H1 (cell line): ENCODE results near the gene PEPD. TPM values are rescaled to one million over a fixed set of nuclear protein-coding genes. Genes with fewer than 3 reads are reported as not detected.

Experiments
- CTCF ChIA-PET: fragments of 300-600 bp; sonication (Branson Sonifier 250); formaldehyde crosslinking; loops from one replicate; lab custom pipeline; 2021; ENCODE audit not compliant: partially characterized antibody; lab: Charles Lee
- POLR2A ChIA-PET: fragments of 300-600 bp; sonication (Branson Sonifier 250); formaldehyde crosslinking; loops from one replicate; lab custom pipeline; 2021; ENCODE audit warnings: inconsistent platforms; ENCODE audit not compliant: partially characterized antibody; lab: Charles Lee
- DNase-seq, 2 experiments: peaks; one replicate each; pipeline versions ENCODE4 v3.0.0 to v3.0.0-alpha.2; 2010 to 2022; ENCODE audit warnings: low spot score in 2 of 2, low read depth in 1 of 2, mixed read lengths in 1 of 2
- FAIRE-seq: peaks from 2 replicates; lab custom pipeline; 2011; peaks lifted over from hg19 to GRCh38; lab: Jason Lieb, UNC
- H2AFZ ChIP-seq: 2 replicates; pipeline ENCODE4 v1.8.1; 2012; ENCODE audit warnings: low read length, inconsistent platforms
- H2AK5ac ChIP-seq: 2 replicates; pipeline ENCODE4 v1.6.1; 2013; ENCODE audit warnings: low read depth, low read length
- H2BK120ac ChIP-seq: replicated peaks from 2 replicates; pipeline ENCODE3; 2013; ENCODE audit warnings: low read depth, low read length, inconsistent platforms
- H2BK12ac ChIP-seq: 2 replicates; pipeline ENCODE4 v1.6.1; 2013; ENCODE audit warnings: low read depth, low read length
- H2BK15ac ChIP-seq: 2 replicates; pipeline ENCODE4 v1.6.1; 2013; ENCODE audit warnings: low read length
- H2BK20ac ChIP-seq: 2 replicates; pipeline ENCODE4 v1.6.1; 2013; ENCODE audit warnings: low read length
- H2BK5ac ChIP-seq: 2 replicates; pipeline ENCODE4 v1.6.1; 2013; ENCODE audit warnings: low read depth, low read length
- H3K14ac ChIP-seq: 2 replicates; pipeline ENCODE4 v1.6.1; 2013; ENCODE audit warnings: inconsistent platforms; ENCODE audit not compliant: insufficient read length
- H3K18ac ChIP-seq: 2 replicates; pipeline ENCODE4 v1.6.1; 2013; ENCODE audit warnings: low read length; ENCODE audit errors: extremely low read depth
- H3K23ac ChIP-seq: 2 replicates; pipeline ENCODE4 v1.6.1; 2013; ENCODE audit warnings: inconsistent platforms; ENCODE audit not compliant: insufficient read length
- H3K23me2 ChIP-seq: 2 replicates; pipeline ENCODE4 v1.6.1; 2013; ENCODE audit warnings: low read depth, low read length
- H3K27ac ChIP-seq: 2 replicates; pipeline ENCODE4 v1.6.1; 2011; ENCODE audit warnings: low read depth, low read length, inconsistent platforms
- H3K27me3 ChIP-seq, 4 experiments: replicated peaks in 1 of 4; 1 replicate in 1 of 4; 2 replicates in 3 of 4; pipeline versions ENCODE4 v1.6.1 to v1.8.1; 2011 to 2013; ENCODE audit warnings: low read length in 3 of 4, mild to moderate bottlenecking in 3 of 4, inconsistent platforms in 2 of 4, mixed read lengths in 2 of 4, moderate library complexity in 1 of 4; ENCODE audit not compliant: control insufficient read depth in 3 of 4, insufficient read depth in 3 of 4; ENCODE audit errors: extremely low read depth in 1 of 4
- H3K36me3 ChIP-seq, 4 experiments: 2 replicates each; pipeline versions ENCODE4 v1.6.1 to v1.8.1; 2011 to 2013; ENCODE audit warnings: mild to moderate bottlenecking in 4 of 4, low read length in 3 of 4, moderate library complexity in 2 of 4, control low read depth in 1 of 4, inconsistent platforms in 1 of 4; ENCODE audit not compliant: insufficient read depth in 4 of 4, control insufficient read depth in 2 of 4
- H3K4ac ChIP-seq: replicated peaks from 2 replicates; pipeline ENCODE3; 2013; ENCODE audit warnings: low read length, low read depth, mixed read lengths, inconsistent platforms; ENCODE audit not compliant: insufficient read length
- H3K4me1 ChIP-seq, 4 experiments: replicated peaks in 1 of 4; 1 replicate in 1 of 4; 2 replicates in 3 of 4; pipeline versions ENCODE4 v1.6.1 to v1.8.1; 2011 to 2013; ENCODE audit warnings: low read length in 3 of 4, inconsistent platforms in 2 of 4, mixed read lengths in 1 of 4; ENCODE audit not compliant: insufficient read depth in 4 of 4, control insufficient read depth in 3 of 4
- H3K4me2 ChIP-seq, 2 experiments: 2 replicates each; pipeline versions ENCODE4 v1.6.1 to v1.8.1; 2011 to 2013; ENCODE audit warnings: low read depth in 2 of 2, low read length in 2 of 2, control low read depth in 1 of 2, inconsistent platforms in 1 of 2, mild to moderate bottlenecking in 1 of 2; ENCODE audit not compliant: insufficient read depth in 1 of 2
- H3K4me3 ChIP-seq, 4 experiments: fragments of 200-600, 300-600 bp in 1 of 4; sonication (generic), shearing (Covaris generic), sonication (Bioruptor Twin) in 1 of 4; 2 replicates each; pipeline versions ENCODE4 v1.5.1 to v1.8.1; 2011 to 2016; ENCODE audit warnings: low read length in 4 of 4, low read depth in 3 of 4, control low read depth in 2 of 4, inconsistent platforms in 2 of 4, mild to moderate bottlenecking in 2 of 4, mixed read lengths in 1 of 4, moderate library complexity in 1 of 4; ENCODE audit not compliant: insufficient read depth in 2 of 4; ENCODE audit errors: extremely low read depth in 1 of 4
- H3K56ac ChIP-seq: replicated peaks from 2 replicates; pipeline ENCODE3; 2013; ENCODE audit warnings: low read depth, mild to moderate bottlenecking, mixed read lengths, low read length, inconsistent platforms; ENCODE audit not compliant: insufficient read length
- H3K79me1 ChIP-seq: 2 replicates; pipeline ENCODE4 v1.6.1; 2013; ENCODE audit warnings: low read depth, low read length, control low read depth
- H3K79me2 ChIP-seq, 2 experiments: 2 replicates each; pipeline versions ENCODE4 v1.6.1 to v1.8.1; 2012 to 2013; ENCODE audit warnings: low read length in 2 of 2, mild to moderate bottlenecking in 2 of 2, inconsistent platforms in 1 of 2; ENCODE audit not compliant: insufficient read depth in 2 of 2, control insufficient read depth in 1 of 2
- H3K9ac ChIP-seq, 4 experiments: replicated peaks in 1 of 4; 1 replicate in 1 of 4; 2 replicates in 3 of 4; pipeline versions ENCODE4 v1.6.1 to v1.8.1; 2011 to 2013; ENCODE audit warnings: low read depth in 3 of 4, low read length in 3 of 4, control low read depth in 2 of 4, mild to moderate bottlenecking in 2 of 4, moderate library complexity in 2 of 4, inconsistent platforms in 1 of 4; ENCODE audit errors: extremely low read depth in 1 of 4
- H3K9me3 ChIP-seq, 2 experiments: 2 replicates each; pipeline versions ENCODE4 v1.6.1 to v1.8.1; 2012 to 2013; ENCODE audit warnings: mild to moderate bottlenecking in 2 of 2, moderate library complexity in 2 of 2, control low read depth in 1 of 2, inconsistent platforms in 1 of 2, low read depth in 1 of 2, low read length in 1 of 2, mixed read lengths in 1 of 2; ENCODE audit not compliant: insufficient read depth in 2 of 2
- H4K20me1 ChIP-seq, 2 experiments: replicated peaks in 1 of 2; 2 replicates each; pipeline versions ENCODE3 to v1.8.1; 2011 to 2013; ENCODE audit warnings: inconsistent platforms in 2 of 2, low read length in 2 of 2, mild to moderate bottlenecking in 1 of 2; ENCODE audit not compliant: insufficient read depth in 2 of 2, control insufficient read depth in 1 of 2
- H4K5ac ChIP-seq: 2 replicates; pipeline ENCODE4 v1.6.1; 2013; ENCODE audit warnings: low read length, low read depth, mixed read lengths, inconsistent platforms; ENCODE audit not compliant: insufficient read length
- H4K8ac ChIP-seq: 2 replicates; pipeline ENCODE4 v1.8.0; 2013; ENCODE audit warnings: mild to moderate bottlenecking, moderate library complexity, low read length, inconsistent platforms; ENCODE audit not compliant: insufficient read depth; ENCODE audit errors: extremely low read depth
- H4K91ac ChIP-seq: replicated peaks from 2 replicates; pipeline ENCODE3; 2013; ENCODE audit warnings: low read length, mixed read lengths, inconsistent platforms; ENCODE audit not compliant: insufficient read length
- CHD1 ChIP-seq: IDR thresholded peaks from 2 replicates; pipeline ENCODE4 v1.6.1; 2012; ENCODE audit warnings: low read depth, low read length, improper control_type of control experiment
- CHD2 ChIP-seq: IDR thresholded peaks from 2 replicates; pipeline ENCODE4 v1.6.1; 2012; ENCODE audit warnings: low read length, improper control_type of control experiment
- CTBP2 ChIP-seq: IDR thresholded peaks from 2 replicates; pipeline ENCODE4 v1.7.0; 2011; ENCODE audit warnings: borderline replicate concordance, mild to moderate bottlenecking, moderate library complexity, mixed read lengths, low read length; ENCODE audit not compliant: insufficient read depth, insufficient read length
- CTCF ChIP-seq, 3 experiments: IDR thresholded peaks; 1 replicate in 2 of 3; 2 replicates in 1 of 3; pipeline versions ENCODE4 v1.5.1 to v1.6.1; 2011; ENCODE audit warnings: low read length in 3 of 3, mild to moderate bottlenecking in 3 of 3, inconsistent platforms in 2 of 3, low read depth in 1 of 3, moderate library complexity in 1 of 3; ENCODE audit not compliant: insufficient read depth in 1 of 3; ENCODE audit errors: control extremely low read depth in 1 of 3
- JUND ChIP-seq: IDR thresholded peaks from 2 replicates; pipeline ENCODE4 v1.6.1; 2011; ENCODE audit warnings: mild to moderate bottlenecking, improper control_type of control experiment, low read length
- NRF1 ChIP-seq: IDR thresholded peaks from 2 replicates; pipeline ENCODE4 v1.6.1; 2011; ENCODE audit warnings: mild to moderate bottlenecking, low read depth, low read length, improper control_type of control experiment
- RAD21 ChIP-seq, 2 experiments: IDR thresholded peaks in 1 of 2; conservative IDR thresholded peaks in 1 of 2; 2 replicates each; pipeline ENCODE4 v1.6.1; 2011; ENCODE audit warnings: low read depth in 2 of 2, low read length in 2 of 2, improper control_type of control experiment in 1 of 2, inconsistent platforms in 1 of 2, mild to moderate bottlenecking in 1 of 2, moderate library complexity in 1 of 2
- RNF2 ChIP-seq: fragments of 200-900, 300-1000 bp; sonication (generic); IDR thresholded peaks from 2 replicates; pipeline ENCODE4 v1.7.1; 2016; ENCODE audit warnings: borderline replicate concordance, low read depth, mild to moderate bottlenecking, antibody characterized with exemption, low read length; ENCODE audit not compliant: poor library complexity, severe bottlenecking; ENCODE audit errors: missing control alignments
- SUZ12 ChIP-seq: fragments of 200-600 bp; sonication (generic); IDR thresholded peaks from 2 replicates; pipeline ENCODE4 v1.6.1; 2012; ENCODE audit warnings: mild to moderate bottlenecking, inconsistent platforms, low read length, moderate library complexity, mixed read lengths
- YY1 ChIP-seq: IDR thresholded peaks from 2 replicates; pipeline ENCODE4 v1.6.1; 2011; ENCODE audit warnings: low read depth, mild to moderate bottlenecking, low read length
- ZNF274 ChIP-seq: IDR thresholded peaks from 2 replicates; pipeline ENCODE4 v1.7.0; 2012; ENCODE audit warnings: low read length, borderline replicate concordance; ENCODE audit errors: extremely low read depth
- WGBS, 2 experiments: shearing (Covaris generic) in 1 of 2; methylation state at CpG; one replicate each; pipeline versions ENCODE4 v1.1.6 to v1.1.7; 2013 to 2015; ENCODE audit warnings: low lambda C conversion rate in 2 of 2, mixed read lengths in 2 of 2, inconsistent platforms in 1 of 2, low coverage in 1 of 2, missing lambda C conversion rate in 1 of 2; ENCODE audit not compliant: insufficient replicate concordance in 2 of 2, insufficient coverage in 1 of 2, insufficient read length in 1 of 2; ENCODE audit errors: extremely low coverage in 1 of 2, missing lambda C conversion rate in 1 of 2; 5-methylcytosine and 5-hydroxymethylcytosine counted together
- polyA plus RNA-seq, 7 experiments: library from polyadenylated mRNA; depleted of rRNA in 3 of 7; stranded (reverse) in 5 of 7; unstranded in 2 of 7; fragments of >200 nt in 5 of 7; fragments of 200-250 nt in 2 of 7; gene quantifications; 1 replicate in 5 of 7; 2 replicates in 1 of 7; 4 replicates in 1 of 7; pipeline versions ENCODE4 v1.2.1 to v1.2.3, GENCODE V29; 2011 to 2013; ENCODE audit warnings: missing spikeins in 2 of 7, mixed read lengths in 2 of 7
- total RNA-seq: library from RNA; stranded (reverse); fragmentation: NEBNext Ultra II Directional; extraction: Animal tissue kit (Norgen Biotek cat#: 25700); gene quantifications from 2 replicates; pipeline ENCODE4 v1.2.1, GENCODE V29; 2021

Gene PEPD
- total and polyA plus RNA-seq, 2 of the 8 experiments (the other 6 are each of a cell fraction or from before 2014, with no cell fraction given), result 84.1 to 178 TPM

GRCh38 chr19:33557196-33557595 lies 35.6 kb upstream of the PEPD start:
- no peak overlapping the region for H3K27ac ChIP-seq
- no peak overlapping the region for H3K23ac ChIP-seq
- H2AK5ac ChIP-seq, result no peak overlapping the region
- no peak overlapping the region for H3K56ac ChIP-seq
- H3K4ac ChIP-seq, result no peak overlapping the region
- H4K8ac ChIP-seq, result no peak overlapping the region
- no peak overlapping the region for H4K5ac ChIP-seq
- WGBS, 2 experiments, result 96% methylated on average over 10 of the region's 10 CpGs; no CpG with 5 or more reads in 1 of the 2 experiments
- H3K4me2 ChIP-seq, result no peak overlapping the region
- no peak overlapping the region for H3K9ac ChIP-seq
- H3K14ac ChIP-seq, result no peak overlapping the region
- H3K4me3 ChIP-seq, result no peak overlapping the region
- peaks cover 0 to 6% (median 0%) of the 10 kb centered on the region in 4 experiments; a peak in 4 of 7 replicates for H3K4me1 ChIP-seq
- no peaks in the 10 kb centered on the region for H3K79me2 ChIP-seq
- ChIA-PET POLR2A (interaction anchor here (1.0 to 1.2 kb wide), 2 partner anchors 13 to 65 kb away, joined by 4 read pairs; no protein-coding TSS in a partner anchor), CTCF (interaction anchor here (1.0 to 2.0 kb wide), 3 partner anchors 11 to 68 kb away, joined by 3 to 8 read pairs (median 5); no protein-coding TSS in a partner anchor)
- FAIRE-seq (no peak), DNase-seq (no peak)
- no peaks in the 10 kb centered on the region for H3K27me3 ChIP-seq
- H2BK12ac ChIP-seq, result no peak overlapping the region
- no peak overlapping the region for H4K91ac ChIP-seq
- H3K18ac ChIP-seq, result no peak overlapping the region
- no peak overlapping the region for H2AFZ ChIP-seq
- no peak overlapping the region for H2BK15ac ChIP-seq
- no peak overlapping the region for H2BK5ac ChIP-seq
- H4K20me1 ChIP-seq, result peaks cover 0 to 1% of the 10 kb centered on the region in 2 experiments
- no peaks in the 10 kb centered on the region for H3K23me2 ChIP-seq
- no peaks in the 10 kb centered on the region for H3K9me3 ChIP-seq
- H2BK120ac ChIP-seq, result no peak overlapping the region
- H3K79me1 ChIP-seq, result no peaks in the 10 kb centered on the region
- no peak overlapping the region for H2BK20ac ChIP-seq
- no peaks in the 10 kb centered on the region for H3K36me3 ChIP-seq
- no peak for TF ChIP-seq NRF1
- TF ChIP-seq JUND, result no peak
- no peak for TF ChIP-seq CTBP2
- TF ChIP-seq CHD2, result no peak
- TF ChIP-seq YY1, result no peak
- no peak for TF ChIP-seq SUZ12
- TF ChIP-seq CHD1, result no peak
- TF ChIP-seq RNF2, result no peak
- no peak for TF ChIP-seq RAD21 (IDR thresholded peaks at IDR 0.05 in 1 of 2, conservative IDR thresholded peaks at IDR 0.05 in 1 of 2; ENCODE audit: low read depth in 2 of 2, low read length in 2 of 2)
- no peak for TF ChIP-seq ZNF274
- no peak for TF ChIP-seq CTCF (IDR thresholded peaks at IDR 0.05; ENCODE audit: control extremely low read depth in 1 of 3, insufficient read depth in 1 of 3, low read depth in 1 of 3, low read length in 3 of 3)
